Amniotic stem cell (primary cell): ENCODE results near the gene TWIST2.

Source experiments
- DNase-seq: peaks from one replicate; lab custom pipeline; 2025; lab: John Stamatoyannopoulos, UW

Gene TWIST2

GRCh38 chr2:238920053-238920452, 72.2 kb downstream of the TWIST2 start:
- DNase-seq = no peak

- DNase-seq = no peak
These were observed 72.7 kb downstream of the TWIST2 start for GRCh38 chr2:238920601-238921001.

- no peak for DNase-seq
These were observed 73.4 kb downstream of the TWIST2 start for GRCh38 chr2:238921259-238921658.

GRCh38 chr2:238921681-238922319, 73.9 kb downstream of the TWIST2 start:
- no peak for DNase-seq

GRCh38 chr2:238922435-238922834, 74.5 kb downstream of the TWIST2 start:
- no peak for DNase-seq

GRCh38 chr2:238924032-238924431, 76.1 kb downstream of the TWIST2 start:
- DNase-seq = no peak

- no peak for DNase-seq
These were observed 76.9 kb downstream of the TWIST2 start for GRCh38 chr2:238924796-238925195.

- no peak for DNase-seq
These were observed 77.4 kb downstream of the TWIST2 start for GRCh38 chr2:238925281-238925680.

GRCh38 chr2:238925816-238926521, 78.1 kb downstream of the TWIST2 start:
- DNase-seq = no peak

GRCh38 chr2:238926761-238927611, 79.1 kb downstream of the TWIST2 start:
- DNase-seq = no peak

- no peak for DNase-seq
These were observed 80.0 kb downstream of the TWIST2 start for GRCh38 chr2:238927746-238928519.

- DNase-seq = no peak
These were observed 80.8 kb downstream of the TWIST2 start for GRCh38 chr2:238928520-238929241.

GRCh38 chr2:238929242-238930081, 81.6 kb downstream of the TWIST2 start:
- DNase-seq = no peak

- DNase-seq = no peak
These were observed 82.3 kb downstream of the TWIST2 start for GRCh38 chr2:238930216-238930615.

- no peak for DNase-seq
These were observed 88.5 kb downstream of the TWIST2 start for GRCh38 chr2:238936162-238937052.

GRCh38 chr2:238938003-238938400, 90.1 kb downstream of the TWIST2 start:
- no peak for DNase-seq

GRCh38 chr2:238938401-238939055, 90.6 kb downstream of the TWIST2 start:
- DNase-seq = no peak

GRCh38 chr2:238939074-238939473, 91.2 kb downstream of the TWIST2 start:
- DNase-seq = no peak
